Upper lobe of right lung (tissue), 1 donor: ENCODE data around the gene TPST2. TPM values are rescaled to one million over a fixed set of nuclear protein-coding genes. Genes with fewer than 3 reads are reported as not detected.
"Not testable (repeated sequence)": the region's sequence is repeated elsewhere in the genome, so short reads cannot be mapped to it uniquely, and the experiment has no call there.

Experiments
- ATAC-seq: fragments of 200-7000 bp; cut with Tn5 transposase; one replicate; pipeline ENCODE4 v1.9.1; 2020; ENCODE audit warnings: mild to moderate bottlenecking, moderate library complexity
- DNase-seq: peaks from one replicate; pipeline ENCODE4 v3.0.0-alpha.2; 2020
- H3K27ac ChIP-seq: fragments of 200-600 bp; one replicate; pipeline ENCODE4 v1.8.0; 2022
- H3K27me3 ChIP-seq: fragments of 200-600 bp; one replicate; pipeline ENCODE4 v1.8.0; 2022; ENCODE audit warnings: mild to moderate bottlenecking
- H3K36me3 ChIP-seq: fragments of 200-600 bp; one replicate; pipeline ENCODE4 v1.8.0; 2022
- H3K4me1 ChIP-seq: fragments of 200-600 bp; one replicate; pipeline ENCODE4 v1.8.0; 2022
- H3K4me3 ChIP-seq: fragments of 200-600 bp; one replicate; pipeline ENCODE4 v1.8.0; 2022; ENCODE audit warnings: mild to moderate bottlenecking
- H3K9me3 ChIP-seq: fragments of 200-600 bp; one replicate; pipeline ENCODE4 v1.8.0; 2022
- intact Hi-C: fragments of 100-400 bp; cut with DNase I; formaldehyde crosslinking; loops from one replicate; pipeline ENCODE4 v1.11.0; 2022
- total RNA-seq: library from RNA; stranded (reverse); fragmentation: NEBNext Ultra II Directional; extraction: Animal tissue kit (Norgen Biotek cat#: 25700); gene quantifications from one replicate; pipeline ENCODE4 v1.2.1, GENCODE V29; 2021
- TF ChIP-seq, protein P1 (sequence below): fragments of 200-600 bp; IDR thresholded peaks from one replicate; pipeline ENCODE4 v1.8.0; 2022; ENCODE audit warnings: antibody characterized with exemption
- donor health status: DM: no; HTN: yes; CAD: no; lungs with severe emphysema.

Gene TPST2
- total RNA-seq, 1 donor from 2014 or later, result 83.1 TPM

DNA sequence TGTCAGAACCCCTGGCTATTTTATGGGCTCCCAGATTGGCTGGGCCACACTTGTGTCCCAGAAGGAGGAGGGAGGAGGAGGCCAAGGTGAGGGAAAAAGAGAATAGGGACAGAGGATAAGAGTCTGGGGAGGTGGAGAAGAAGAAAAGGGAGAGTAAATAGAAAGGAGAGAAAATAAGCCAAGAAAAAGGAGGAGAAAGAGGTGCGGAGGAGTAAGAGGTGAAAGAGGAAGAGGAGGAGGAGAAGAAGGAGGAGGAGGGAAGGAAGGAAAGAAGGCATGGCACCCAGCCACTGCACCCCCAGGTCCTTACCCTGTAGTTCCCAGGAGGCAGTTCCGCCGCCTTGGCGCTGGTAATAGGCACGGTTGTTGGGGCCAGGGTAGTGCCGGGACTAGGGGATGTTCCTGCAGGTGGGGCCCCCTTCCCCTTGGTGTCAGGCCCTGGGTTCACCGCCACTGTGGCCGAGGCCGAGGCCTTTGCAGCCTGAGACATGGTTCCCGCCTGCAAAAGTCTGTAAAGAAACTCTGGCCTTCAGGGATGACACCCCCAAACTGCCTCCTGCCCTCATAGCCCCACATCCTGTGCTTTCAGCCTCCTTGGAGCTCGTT is 26.0 kb upstream of the TPST2 start:
- no peaks in the 10 kb centered on the region for H3K27me3 ChIP-seq
- DNase-seq, result no peak
- no peaks in the 10 kb centered on the region for H3K9me3 ChIP-seq
- H3K36me3 ChIP-seq, result no peaks in the 10 kb centered on the region
- intact Hi-C loops, result no loop called here
- H3K4me1 ChIP-seq, result peaks cover 2% of the 10 kb centered on the region
- H3K27ac ChIP-seq, result no peak overlapping the region
- no peak for ATAC-seq
- H3K4me3 ChIP-seq, result no peak overlapping the region
- TF ChIP-seq, protein P1, sequence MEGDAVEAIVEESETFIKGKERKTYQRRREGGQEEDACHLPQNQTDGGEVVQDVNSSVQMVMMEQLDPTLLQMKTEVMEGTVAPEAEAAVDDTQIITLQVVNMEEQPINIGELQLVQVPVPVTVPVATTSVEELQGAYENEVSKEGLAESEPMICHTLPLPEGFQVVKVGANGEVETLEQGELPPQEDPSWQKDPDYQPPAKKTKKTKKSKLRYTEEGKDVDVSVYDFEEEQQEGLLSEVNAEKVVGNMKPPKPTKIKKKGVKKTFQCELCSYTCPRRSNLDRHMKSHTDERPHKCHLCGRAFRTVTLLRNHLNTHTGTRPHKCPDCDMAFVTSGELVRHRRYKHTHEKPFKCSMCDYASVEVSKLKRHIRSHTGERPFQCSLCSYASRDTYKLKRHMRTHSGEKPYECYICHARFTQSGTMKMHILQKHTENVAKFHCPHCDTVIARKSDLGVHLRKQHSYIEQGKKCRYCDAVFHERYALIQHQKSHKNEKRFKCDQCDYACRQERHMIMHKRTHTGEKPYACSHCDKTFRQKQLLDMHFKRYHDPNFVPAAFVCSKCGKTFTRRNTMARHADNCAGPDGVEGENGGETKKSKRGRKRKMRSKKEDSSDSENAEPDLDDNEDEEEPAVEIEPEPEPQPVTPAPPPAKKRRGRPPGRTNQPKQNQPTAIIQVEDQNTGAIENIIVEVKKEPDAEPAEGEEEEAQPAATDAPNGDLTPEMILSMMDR, result no peak

DNA sequence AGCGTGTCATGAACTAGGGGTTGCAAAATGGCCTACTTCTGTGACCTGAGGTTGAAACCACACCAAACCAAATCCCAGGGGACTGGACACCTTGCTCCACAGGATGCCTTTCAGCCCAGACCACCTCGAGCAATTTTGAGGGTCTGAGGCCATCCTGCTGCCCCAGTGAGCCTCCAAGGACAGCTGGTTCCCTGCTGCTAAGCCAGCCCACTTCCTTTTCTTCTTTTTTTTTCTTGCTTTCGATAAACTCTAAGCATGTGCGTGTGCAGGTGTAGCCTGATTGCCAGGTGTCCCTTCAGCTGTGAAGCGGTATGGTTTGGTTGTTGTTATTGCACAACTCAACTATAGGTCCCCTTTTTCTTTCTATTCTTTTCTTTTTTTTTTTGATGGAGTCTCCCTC is 25.2 kb upstream of the TPST2 start:
- intact Hi-C loops, result no loop called here
- ATAC-seq, result no peak
- DNase-seq, result no peak
- Histone ChIP-seq H3K27ac (no peak overlapping the region), H3K36me3 (no peaks in the 10 kb centered on the region), H3K27me3 (no peaks in the 10 kb centered on the region), H3K9me3 (no peaks in the 10 kb centered on the region), H3K4me1 (peaks cover 2% of the 10 kb centered on the region), H3K4me3 (no peak overlapping the region)
- TF ChIP-seq, protein P1, result no peak

DNA sequence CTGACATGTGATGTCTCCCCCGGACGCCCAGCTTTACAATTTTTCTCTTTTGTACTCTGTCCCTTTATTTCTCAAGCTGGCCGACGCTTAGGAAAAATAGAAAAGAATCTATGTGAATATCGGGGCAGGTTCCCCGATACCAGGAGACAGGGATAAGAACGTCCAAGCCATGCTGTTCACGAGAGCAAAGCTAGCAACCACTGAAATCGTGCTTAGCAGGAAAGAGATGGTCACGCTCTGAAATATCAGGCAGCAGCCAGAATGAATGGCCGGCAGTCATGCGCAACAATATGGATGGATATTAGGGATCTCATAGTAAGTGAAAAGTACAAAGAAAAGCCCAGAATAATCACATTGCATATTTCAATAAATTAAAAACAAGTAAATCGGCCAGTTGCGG is 24.4 kb upstream of the TPST2 start:
- peaks cover 2% of the 10 kb centered on the region for H3K4me1 ChIP-seq
- intact Hi-C loops, result no loop called here
- H3K27ac ChIP-seq, result no peak overlapping the region
- H3K9me3 ChIP-seq, result no peaks in the 10 kb centered on the region
- H3K4me3 ChIP-seq, result no peak overlapping the region
- no peaks in the 10 kb centered on the region for H3K36me3 ChIP-seq
- DNase-seq, result no peak
- ATAC-seq, result no peak
- no peaks in the 10 kb centered on the region for H3K27me3 ChIP-seq
- TF ChIP-seq, protein P1, result no peak

DNA sequence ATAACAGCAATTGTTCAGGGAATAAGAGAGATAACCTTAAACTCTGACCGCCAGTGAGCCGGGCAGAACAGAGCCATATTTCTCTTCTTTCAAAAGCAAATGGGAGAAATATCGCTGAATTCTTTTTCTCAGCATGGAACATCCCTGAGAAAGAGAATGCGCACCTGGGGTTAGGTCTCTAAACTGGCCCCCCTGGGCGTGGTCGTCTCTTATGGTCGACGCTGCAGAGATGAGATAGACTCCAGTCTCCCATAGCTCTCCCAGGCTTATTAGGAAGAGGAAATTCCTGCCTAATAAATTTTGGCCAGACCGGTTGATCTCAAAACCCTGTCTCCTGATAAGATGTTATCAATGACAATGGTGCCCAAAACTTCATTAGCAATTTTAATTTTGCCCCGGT is 23.8 kb upstream of the TPST2 start:
- H3K4me1 ChIP-seq, H3K9me3 ChIP-seq, DNase-seq, H3K4me3 ChIP-seq, H3K27ac ChIP-seq, intact Hi-C loops, H3K36me3 ChIP-seq, H3K27me3 ChIP-seq, ATAC-seq: not testable (repeated sequence)

DNA sequence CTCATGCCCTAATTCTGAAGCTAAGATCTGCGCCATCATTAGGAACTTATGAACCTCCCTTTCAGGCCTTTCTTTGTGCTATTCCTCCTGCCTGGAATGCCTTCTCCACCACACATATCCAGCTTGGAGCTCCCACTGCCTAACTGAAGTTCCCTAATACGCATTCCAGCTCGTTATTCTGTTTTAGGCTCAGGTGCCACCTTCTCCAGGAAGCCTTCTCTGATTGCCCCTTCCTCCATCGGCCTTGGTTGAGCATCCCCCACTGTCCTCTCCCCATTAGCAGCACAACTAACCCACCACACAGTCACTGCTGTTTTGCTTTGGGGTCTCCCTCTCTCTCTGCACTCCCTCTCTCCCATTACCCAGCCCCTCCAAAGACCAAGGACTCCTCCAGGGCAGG is 22.7 kb upstream of the TPST2 start:
- DNase-seq (no peak), ATAC-seq (no peak)
- TF ChIP-seq, protein P1, result no peak
- no peaks in the 10 kb centered on the region for H3K9me3 ChIP-seq
- H3K27me3 ChIP-seq, result no peaks in the 10 kb centered on the region
- H3K27ac ChIP-seq, result no peak overlapping the region
- intact Hi-C loops, result no loop called here
- H3K4me1 ChIP-seq, result peaks cover 2% of the 10 kb centered on the region
- no peak overlapping the region for H3K4me3 ChIP-seq
- H3K36me3 ChIP-seq, result no peaks in the 10 kb centered on the region

DNA sequence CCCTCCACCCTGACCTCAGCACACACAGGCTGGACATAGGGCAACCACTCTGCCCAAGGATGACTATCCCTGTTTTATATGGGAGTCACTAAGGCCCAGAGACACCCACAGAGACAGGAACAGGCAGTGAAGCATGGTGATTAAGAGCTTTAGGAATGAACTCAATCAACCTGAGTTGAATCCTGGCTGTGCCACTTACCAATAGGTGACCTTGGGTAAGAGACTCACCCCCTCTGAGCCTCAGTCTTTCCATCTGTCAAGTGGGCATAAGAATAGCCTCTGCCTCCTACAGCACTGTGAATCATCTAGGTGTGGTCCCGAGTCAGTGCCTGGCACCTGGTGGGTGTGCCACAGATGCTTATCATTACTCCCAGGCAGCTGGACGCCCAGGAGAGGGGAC is 21.1 kb upstream of the TPST2 start:
- Histone ChIP-seq H3K4me3 (no peak overlapping the region), H3K27me3 (no peaks in the 10 kb centered on the region), H3K36me3 (no peaks in the 10 kb centered on the region), H3K9me3 (no peaks in the 10 kb centered on the region), H3K4me1 (peaks cover 2% of the 10 kb centered on the region), H3K27ac (no peak overlapping the region)
- intact Hi-C loops, result no loop called here
- DNase-seq (no peak), ATAC-seq (no peak)
- TF ChIP-seq, protein P1, result no peak
